NT2/D1 (cell line): ENCODE results near the gene CFAP54.

Source experiments
- DNase-seq: peaks from one replicate; pipeline ENCODE4 v3.0.0-alpha.2; 2011; ENCODE audit warnings: low read depth, low spot score
- H3K27me3 ChIP-seq: 2 replicates; pipeline ENCODE4 v1.6.0; 2011; ENCODE audit warnings: mild to moderate bottlenecking; ENCODE audit not compliant: insufficient read length, insufficient read depth
- H3K36me3 ChIP-seq: 2 replicates; pipeline ENCODE4 v1.6.1; 2011; ENCODE audit warnings: mild to moderate bottlenecking, low read length, mixed read lengths; ENCODE audit not compliant: insufficient read depth, insufficient read length
- H3K4me1 ChIP-seq: 2 replicates; pipeline ENCODE4 v1.5.1; 2011; ENCODE audit not compliant: insufficient read depth, insufficient read length
- H3K4me3 ChIP-seq: 2 replicates; pipeline ENCODE4 v1.5.1; 2011; ENCODE audit warnings: low read depth; ENCODE audit not compliant: insufficient read length
- H3K9ac ChIP-seq: 2 replicates; pipeline ENCODE4 v1.6.0; 2011; ENCODE audit warnings: low read depth; ENCODE audit not compliant: insufficient read length
- H3K9me3 ChIP-seq: 2 replicates; pipeline ENCODE4 v1.5.1; 2011; ENCODE audit warnings: mild to moderate bottlenecking, low read length; ENCODE audit not compliant: insufficient read depth
- SUZ12 ChIP-seq: IDR thresholded peaks from 2 replicates; pipeline ENCODE4 v1.6.1; 2011; ENCODE audit not compliant: insufficient read length, insufficient read depth; ENCODE audit errors: extremely low read depth
- YY1 ChIP-seq: IDR thresholded peaks from 2 replicates; pipeline ENCODE4 v1.6.1; 2011; ENCODE audit not compliant: insufficient read length, insufficient read depth
- ZNF274 ChIP-seq: IDR thresholded peaks from 2 replicates; pipeline ENCODE4 v1.6.1; 2011; ENCODE audit warnings: mild to moderate bottlenecking, low read depth, low read length

The CFAP54 gene, protein sequence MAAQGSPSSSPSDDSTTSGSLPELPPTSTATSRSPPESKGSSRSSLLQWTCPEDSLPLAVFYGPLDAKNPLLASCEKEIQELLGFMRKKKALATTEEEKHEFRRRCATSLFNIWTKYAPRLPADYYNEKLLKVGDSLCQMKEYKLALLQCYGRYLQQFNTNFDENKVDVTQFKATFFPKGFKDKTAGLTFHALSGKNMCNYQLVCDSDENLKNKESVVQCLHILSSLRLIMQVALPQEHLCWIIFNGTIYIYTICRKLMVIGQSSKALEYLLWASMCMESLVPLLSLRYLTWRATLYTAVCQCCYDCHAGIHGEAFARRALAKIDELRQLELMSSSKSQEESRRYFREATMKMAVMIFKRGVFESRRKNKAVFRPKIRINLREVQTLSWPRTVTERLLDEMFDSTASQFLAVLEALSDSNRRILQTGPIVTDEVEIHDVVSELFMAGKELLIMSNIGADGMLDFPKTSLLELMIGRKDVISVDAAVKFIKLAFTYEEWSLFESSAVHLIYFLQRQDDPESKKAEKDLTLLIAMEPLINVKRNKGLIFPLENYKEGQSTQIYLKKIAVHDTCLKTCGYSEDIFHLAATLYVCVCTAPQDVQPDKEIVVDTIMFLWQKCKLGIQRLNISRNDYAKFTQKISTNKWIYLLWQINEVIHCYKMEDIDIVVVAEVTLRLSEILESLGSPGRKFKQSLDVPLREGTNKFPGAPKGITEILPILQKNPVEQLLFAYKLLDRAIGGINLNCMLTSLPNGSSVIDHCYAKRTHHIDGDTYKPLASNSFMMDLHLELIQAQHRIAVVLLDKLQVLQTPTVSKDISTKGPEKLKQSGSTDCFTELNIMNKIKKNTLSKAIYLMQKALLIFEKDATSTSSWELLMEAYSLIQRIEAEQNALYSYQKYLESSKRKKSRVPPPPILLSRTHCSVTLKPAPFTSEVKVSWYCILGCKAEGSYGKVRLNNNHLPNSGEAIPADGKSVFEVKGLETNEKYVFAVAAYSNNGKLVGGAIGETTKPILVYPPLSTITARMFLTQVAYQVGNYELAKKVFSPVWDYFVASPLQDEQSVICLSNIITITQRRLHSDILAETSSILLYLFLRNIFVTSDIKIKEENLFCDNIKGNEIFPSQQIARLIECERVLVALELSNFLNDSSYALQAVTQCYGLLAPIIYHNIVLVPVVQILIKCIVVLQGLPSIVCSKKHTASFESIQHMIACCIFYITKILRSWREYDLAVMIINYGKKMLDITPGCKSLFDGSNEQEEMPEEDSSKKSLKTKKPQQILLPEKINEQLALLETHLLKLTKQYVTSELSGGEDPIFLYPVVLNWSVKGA (N-terminal part only)

DNA sequence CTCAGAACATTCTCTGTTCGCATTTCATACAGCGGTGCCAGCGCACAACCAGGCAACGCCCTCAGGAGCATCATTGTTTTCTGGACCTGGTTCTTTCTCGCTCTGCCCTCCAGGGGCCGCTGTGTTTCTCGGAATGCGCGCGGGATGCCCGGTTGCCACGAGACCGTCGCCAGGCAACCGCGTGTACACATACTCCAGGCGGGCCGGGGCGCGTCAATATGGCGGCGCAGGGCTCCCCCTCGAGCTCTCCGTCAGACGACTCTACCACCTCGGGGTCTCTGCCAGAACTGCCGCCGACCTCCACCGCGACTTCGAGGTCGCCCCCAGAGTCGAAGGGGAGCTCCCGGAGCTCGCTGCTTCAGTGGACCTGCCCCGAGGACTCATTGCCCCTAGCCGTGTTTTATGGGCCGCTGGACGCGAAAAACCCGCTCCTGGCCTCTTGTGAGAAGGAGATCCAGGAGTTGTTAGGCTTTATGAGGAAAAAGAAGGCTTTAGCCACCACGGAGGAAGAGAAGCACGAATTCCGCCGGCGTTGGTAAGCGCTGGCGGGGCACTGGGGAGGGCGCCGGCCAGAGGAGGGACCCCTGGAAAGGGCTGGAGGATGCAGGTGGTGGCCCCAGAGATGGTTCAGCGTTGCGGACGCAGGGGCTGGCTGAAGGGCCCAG is at the start of gene CFAP54:
Gene CFAP54, plus strand, starts transcription at position 186 of the 665 bp plus-strand sequence. Its CDS starts 33 bp downstream, at position 219.
- Histone ChIP-seq H3K36me3 (no peaks in the 10 kb centered on the region), H3K9ac (peak within 1 kb of the TSS; percentile 78), H3K9me3 (no peaks in the 10 kb centered on the region), H3K27me3 (peaks cover 16% of the 10 kb centered on the region), H3K4me1 (no peaks in the 10 kb centered on the region), H3K4me3 (peak within 1 kb of the TSS; percentile 85)
- DNase-seq = peak; percentile 88
- TF ChIP-seq ZNF274 (no peak), YY1 (peak; percentile 74)

- no peaks in the 10 kb centered on the region for H3K4me1 ChIP-seq
- no peaks in the 10 kb centered on the region for H3K9me3 ChIP-seq
- DNase-seq = no peak
- TF ChIP-seq ZNF274 (no peak), SUZ12 (no peak), YY1 (no peak)
- H3K27me3 ChIP-seq = no peaks in the 10 kb centered on the region
- H3K36me3 ChIP-seq = no peaks in the 10 kb centered on the region
- H3K4me3 ChIP-seq = no peak overlapping the region
- no peak overlapping the region for H3K9ac ChIP-seq
These were observed 47.6 kb upstream of the CFAP54 start for GRCh38 chr12:96441816-96442215.

DNA sequence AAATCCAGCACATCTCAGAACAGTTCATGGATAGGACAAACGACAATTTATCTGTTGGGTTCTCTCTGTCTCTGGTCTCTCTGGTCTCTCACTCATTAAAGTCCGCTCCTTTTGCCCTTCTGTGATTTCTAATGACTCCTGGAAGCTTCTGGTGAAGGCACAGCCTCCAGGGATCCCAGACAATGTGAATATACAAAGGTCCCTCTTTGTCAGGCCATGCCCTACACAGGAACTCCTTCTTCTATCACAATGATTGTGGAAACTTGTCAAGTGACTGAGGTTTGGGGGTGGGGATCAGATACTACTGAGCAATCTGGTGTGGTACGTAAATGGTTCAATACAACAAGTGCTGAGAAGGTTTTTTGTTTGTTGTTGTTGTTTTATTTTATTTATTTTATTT is 46.5 kb upstream of the CFAP54 start:
- Histone ChIP-seq H3K27me3 (no peaks in the 10 kb centered on the region), H3K9ac (no peak overlapping the region), H3K36me3 (no peaks in the 10 kb centered on the region), H3K4me3 (no peak overlapping the region), H3K9me3 (no peaks in the 10 kb centered on the region), H3K4me1 (no peaks in the 10 kb centered on the region)
- TF ChIP-seq ZNF274 (no peak), YY1 (no peak), SUZ12 (no peak)
- DNase-seq = no peak

DNA sequence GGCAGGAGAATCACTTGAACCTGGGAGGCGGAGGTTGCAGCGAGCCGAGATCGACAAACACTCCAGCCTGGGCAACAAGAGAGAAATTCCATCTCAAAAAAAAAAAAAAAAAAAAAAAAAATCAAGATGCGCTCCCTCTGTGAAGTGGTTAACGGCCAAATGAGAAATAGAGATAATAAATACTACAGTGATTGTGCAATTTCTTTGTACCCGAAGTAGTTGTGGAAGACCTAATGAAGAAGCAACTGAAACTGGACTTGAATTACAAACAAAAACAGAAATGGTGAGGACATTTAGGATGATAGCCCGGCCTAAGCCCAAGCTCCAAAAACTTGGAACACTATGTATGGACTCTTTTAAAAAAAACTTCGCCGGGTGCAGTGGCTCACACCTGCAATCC is 45.0 kb upstream of the CFAP54 start:
- no peaks in the 10 kb centered on the region for H3K36me3 ChIP-seq
- no peak overlapping the region for H3K4me3 ChIP-seq
- H3K9ac ChIP-seq = no peak overlapping the region
- H3K27me3 ChIP-seq = no peaks in the 10 kb centered on the region
- no peaks in the 10 kb centered on the region for H3K9me3 ChIP-seq
- H3K4me1 ChIP-seq = no peaks in the 10 kb centered on the region
- TF ChIP-seq SUZ12 = no peak
- DNase-seq = no peak

- no peak for DNase-seq
- Histone ChIP-seq H3K4me3 (no peak overlapping the region), H3K27me3 (no peaks in the 10 kb centered on the region), H3K9ac (no peak overlapping the region), H3K36me3 (no peaks in the 10 kb centered on the region), H3K9me3 (no peaks in the 10 kb centered on the region), H3K4me1 (no peaks in the 10 kb centered on the region)
- TF ChIP-seq ZNF274 = no peak
These were observed 43.4 kb upstream of the CFAP54 start for GRCh38 chr12:96445691-96446583.

DNA sequence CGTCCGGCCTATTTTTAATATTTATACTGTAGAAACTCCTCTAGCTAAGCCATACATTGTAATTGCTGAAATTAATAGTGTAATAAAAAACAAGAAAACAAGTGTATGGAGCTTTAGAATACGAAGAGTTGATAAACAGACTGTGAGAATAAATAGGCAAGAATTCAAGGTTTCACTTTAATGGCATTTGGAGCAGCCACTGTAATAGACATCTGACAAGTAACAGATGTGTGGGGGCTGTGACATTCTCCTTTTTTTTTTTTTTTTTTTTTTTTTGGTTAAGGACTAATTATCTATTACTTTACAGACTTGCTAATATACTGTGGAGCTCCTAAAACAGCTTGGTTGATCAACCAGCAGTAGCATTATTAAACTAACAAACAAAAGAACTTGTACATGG is 42.1 kb upstream of the CFAP54 start:
- no peak overlapping the region for H3K9ac ChIP-seq
- no peaks in the 10 kb centered on the region for H3K36me3 ChIP-seq
- DNase-seq = no peak
- no peaks in the 10 kb centered on the region for H3K4me1 ChIP-seq
- no peaks in the 10 kb centered on the region for H3K27me3 ChIP-seq
- no peak overlapping the region for H3K4me3 ChIP-seq
- no peak for TF ChIP-seq ZNF274
- TF ChIP-seq YY1 = no peak
- no peak for TF ChIP-seq SUZ12
- no peaks in the 10 kb centered on the region for H3K9me3 ChIP-seq
